ENCODE results near the gene ECT2.
"Not testable (repeated sequence)": the region's sequence is repeated elsewhere in the genome, so short reads cannot be mapped to it uniquely, and the experiment has no call there.

ECT2 gene

DNA sequence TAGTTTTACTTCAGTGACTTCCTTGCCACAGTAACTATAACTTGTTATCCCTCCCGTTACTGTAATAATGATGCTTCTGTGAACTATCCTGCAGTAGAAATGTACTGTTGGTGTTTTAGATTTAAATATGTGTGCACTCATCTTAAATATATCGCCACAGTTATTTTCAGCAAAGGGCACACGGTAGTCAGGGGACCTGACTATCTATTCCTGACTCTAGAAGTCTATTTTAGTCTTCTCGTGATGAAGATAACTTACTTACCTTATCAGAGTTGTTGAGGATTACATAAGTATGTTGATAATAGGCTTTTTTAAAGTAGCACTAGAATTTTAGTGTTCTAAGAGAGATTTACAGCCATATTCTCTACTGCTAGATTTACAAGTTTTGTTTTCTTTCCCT is 65.3 kb downstream of the ECT2 start:
- in situ Hi-C loops (cut with MboI; ENCODE audit: low sequenced_read_pairs, unreplicated experiment): no loop called here
- no peak for DNase-seq (ENCODE audit: low spot score)
- TF ChIP-seq, protein P1, sequence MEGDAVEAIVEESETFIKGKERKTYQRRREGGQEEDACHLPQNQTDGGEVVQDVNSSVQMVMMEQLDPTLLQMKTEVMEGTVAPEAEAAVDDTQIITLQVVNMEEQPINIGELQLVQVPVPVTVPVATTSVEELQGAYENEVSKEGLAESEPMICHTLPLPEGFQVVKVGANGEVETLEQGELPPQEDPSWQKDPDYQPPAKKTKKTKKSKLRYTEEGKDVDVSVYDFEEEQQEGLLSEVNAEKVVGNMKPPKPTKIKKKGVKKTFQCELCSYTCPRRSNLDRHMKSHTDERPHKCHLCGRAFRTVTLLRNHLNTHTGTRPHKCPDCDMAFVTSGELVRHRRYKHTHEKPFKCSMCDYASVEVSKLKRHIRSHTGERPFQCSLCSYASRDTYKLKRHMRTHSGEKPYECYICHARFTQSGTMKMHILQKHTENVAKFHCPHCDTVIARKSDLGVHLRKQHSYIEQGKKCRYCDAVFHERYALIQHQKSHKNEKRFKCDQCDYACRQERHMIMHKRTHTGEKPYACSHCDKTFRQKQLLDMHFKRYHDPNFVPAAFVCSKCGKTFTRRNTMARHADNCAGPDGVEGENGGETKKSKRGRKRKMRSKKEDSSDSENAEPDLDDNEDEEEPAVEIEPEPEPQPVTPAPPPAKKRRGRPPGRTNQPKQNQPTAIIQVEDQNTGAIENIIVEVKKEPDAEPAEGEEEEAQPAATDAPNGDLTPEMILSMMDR (IDR thresholded peaks at IDR 0.05; ENCODE audit: borderline replicate concordance, control extremely low read depth, extremely low read depth, insufficient read depth, missing control alignments): no peak

DNA sequence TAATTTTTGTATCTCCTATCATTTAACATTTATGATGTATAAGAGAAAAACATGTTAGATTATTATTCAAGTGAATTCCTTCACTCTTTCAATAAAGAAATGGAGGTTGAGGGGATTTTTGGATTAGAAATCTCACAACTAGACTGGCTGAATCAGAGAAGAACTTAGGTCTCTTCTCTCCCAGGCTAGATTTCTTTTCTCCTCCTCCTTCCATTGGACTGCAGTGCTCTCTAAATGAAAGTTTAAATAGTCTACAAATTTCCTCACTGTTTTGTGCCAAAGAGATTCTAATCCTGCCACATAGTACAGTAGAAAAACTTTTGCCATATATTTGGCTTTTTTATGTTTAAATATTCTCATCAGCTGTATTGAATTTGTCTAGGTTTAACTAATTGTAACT is 65.8 kb downstream of the ECT2 start:
- in situ Hi-C loops (cut with MboI; ENCODE audit: low sequenced_read_pairs, unreplicated experiment): no loop called here
- TF ChIP-seq, protein P1 (IDR thresholded peaks at IDR 0.05; ENCODE audit: borderline replicate concordance, control extremely low read depth, extremely low read depth, insufficient read depth, missing control alignments): no peak
- DNase-seq (ENCODE audit: low spot score): no peak

GRCh38 chr3:172816968-172817367 is 66.4 kb downstream of the ECT2 start:
- in situ Hi-C loops (cut with MboI; ENCODE audit: low sequenced_read_pairs, unreplicated experiment): no loop called here
- DNase-seq (ENCODE audit: low spot score): no peak
- TF ChIP-seq, protein P1 (IDR thresholded peaks at IDR 0.05; ENCODE audit: borderline replicate concordance, control extremely low read depth, extremely low read depth, insufficient read depth, missing control alignments): no peak

- TF ChIP-seq, protein P1 (IDR thresholded peaks at IDR 0.05; ENCODE audit: borderline replicate concordance, control extremely low read depth, extremely low read depth, insufficient read depth, missing control alignments): no peak
- in situ Hi-C loops (cut with MboI; ENCODE audit: low sequenced_read_pairs, unreplicated experiment): no loop called here
These were observed 70.0 kb downstream of the ECT2 start for GRCh38 chr3:172820492-172820891.

DNA sequence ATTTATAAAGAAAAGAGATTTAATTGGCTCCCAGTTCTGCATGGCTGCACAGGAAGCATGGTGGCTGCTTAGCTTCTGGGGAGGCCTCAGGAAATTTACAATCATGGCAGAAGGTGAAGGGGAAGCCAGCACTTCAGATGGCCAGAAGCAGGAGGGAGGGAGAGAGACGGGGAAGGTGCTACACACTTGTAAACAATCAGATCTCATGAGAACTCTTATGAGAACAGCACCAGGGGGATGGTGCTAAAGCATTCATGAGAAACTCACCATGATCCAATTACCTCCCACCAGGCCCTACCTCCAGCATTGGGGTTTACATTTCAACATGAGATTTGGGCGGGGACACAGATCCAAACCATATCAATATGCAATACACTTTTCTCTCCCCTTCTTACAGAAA is 73.7 kb downstream of the ECT2 start:
- DNase-seq (ENCODE audit: low spot score): no peak
- in situ Hi-C loops (cut with MboI; ENCODE audit: low sequenced_read_pairs, unreplicated experiment): no loop called here
- TF ChIP-seq, protein P1 (IDR thresholded peaks at IDR 0.05; ENCODE audit: borderline replicate concordance, control extremely low read depth, extremely low read depth, insufficient read depth, missing control alignments): no peak

More at GRCh38 chr3:172820492-172820891, 70.0 kb downstream of the ECT2 start:
- DNase-seq (ENCODE audit: low spot score): no peak

GRCh38 chr3:172827231-172827630 is 76.7 kb downstream of the ECT2 start:
- DNase-seq (ENCODE audit: low spot score); in situ Hi-C loops (cut with MboI; ENCODE audit: low sequenced_read_pairs, unreplicated experiment): not testable (repeated sequence)

- in situ Hi-C loops (cut with MboI; ENCODE audit: low sequenced_read_pairs, unreplicated experiment): no loop called here
- TF ChIP-seq, protein P1 (IDR thresholded peaks at IDR 0.05; ENCODE audit: borderline replicate concordance, control extremely low read depth, extremely low read depth, insufficient read depth, missing control alignments): no peak
- DNase-seq (ENCODE audit: low spot score): no peak
These were observed 82.5 kb downstream of the ECT2 start for GRCh38 chr3:172832983-172833382.

All from GM13976 (cell line).